Measurements from ENCODE around the gene SBF1. TPM values are rescaled to one million over a fixed set of nuclear protein-coding genes. Genes with fewer than 3 reads are reported as not detected.
A peak's percentile ranks its signal among the peaks of the same experiment; 100 is the strongest.

Gene SBF1
- total and polyA plus RNA-seq, 4 donors = 8.3 to 37.6 (median 16.4) TPM

- H3K9me3 ChIP-seq (ENCODE audit: control insufficient read depth in 4 of 4, low read length in 3 of 4) = no peaks in the 10 kb centered on the region
- DNase-seq (ENCODE audit: low spot score) = no peak
- no peak overlapping the region for H3K4me3 ChIP-seq (ENCODE audit: low read depth in 1 of 3, low read length in 3 of 3)
- peaks cover 24 to 72% (median 42%) of the 10 kb centered on the region in 4 donors for H3K36me3 ChIP-seq (ENCODE audit: control insufficient read depth in 4 of 4, insufficient read depth in 3 of 4, low read depth in 1 of 4, low read length in 3 of 4)
- H3K27ac ChIP-seq (ENCODE audit: low read depth in 1 of 2, low read length in 2 of 2) = no peak overlapping the region
- no peak for TF ChIP-seq TAF1 (conservative IDR thresholded peaks at IDR 0.05)
- no peak for TF ChIP-seq ZBTB33 (IDR thresholded peaks at IDR 0.05)
- TF ChIP-seq HNF4A (conservative IDR thresholded peaks at IDR 0.05) = no peak
- TF ChIP-seq FOXA2 (IDR thresholded peaks at IDR 0.05) = no peak
- no peak for TF ChIP-seq ATF3 (IDR thresholded peaks at IDR 0.05)
- TF ChIP-seq NR2F2 (IDR thresholded peaks at IDR 0.05) = no peak
- no peak for TF ChIP-seq HNF4G (IDR thresholded peaks at IDR 0.05)
- no peak for TF ChIP-seq YY1 (IDR thresholded peaks at IDR 0.05)
- no peak for TF ChIP-seq RAD21 (IDR thresholded peaks at IDR 0.05)
- no peaks in the 10 kb centered on the region for H3K27me3 ChIP-seq (ENCODE audit: control insufficient read depth in 4 of 4, insufficient read depth in 4 of 4, low read length in 3 of 4)
- 95% methylated on average over 35 of the region's 35 CpGs for WGBS
- no peaks in the 10 kb centered on the region for H3K4me1 ChIP-seq (ENCODE audit: control insufficient read depth in 4 of 4, insufficient read depth in 4 of 4, low read length in 3 of 4)
- H3K9ac ChIP-seq (ENCODE audit: low read depth in 1 of 2, low read length in 2 of 2) = no peak overlapping the region
These were observed 42.5 kb downstream of the SBF1 start for GRCh38 chr22:50432131-50432876.

GRCh38 chr22:50425179-50425916 lies 49.5 kb downstream of the SBF1 start:
- no peak overlapping the region for H3K9ac ChIP-seq (ENCODE audit: low read depth in 1 of 2, low read length in 2 of 2)
- DNase-seq (ENCODE audit: low spot score) = peak; percentile 30
- H3K27me3 ChIP-seq (ENCODE audit: control insufficient read depth in 4 of 4, insufficient read depth in 4 of 4, low read length in 3 of 4) = no peaks in the 10 kb centered on the region
- no peak overlapping the region for H3K27ac ChIP-seq (ENCODE audit: low read depth in 1 of 2, low read length in 2 of 2)
- H3K4me3 ChIP-seq (ENCODE audit: low read depth in 1 of 3, low read length in 3 of 3) = no peak overlapping the region
- H3K4me1 ChIP-seq (ENCODE audit: control insufficient read depth in 4 of 4, insufficient read depth in 4 of 4, low read length in 3 of 4) = no peaks in the 10 kb centered on the region
- TF ChIP-seq FOXA1 (IDR thresholded peaks at IDR 0.05) (no peak), CTCF (IDR thresholded peaks at IDR 0.05; ENCODE audit: low read depth, low read length, missing input control) (no peak)
- H3K36me3 ChIP-seq (ENCODE audit: control insufficient read depth in 4 of 4, insufficient read depth in 3 of 4, low read depth in 1 of 4, low read length in 3 of 4) = peaks cover 21 to 71% (median 60%) of the 10 kb centered on the region in 4 donors
- 97% methylated on average over 12 of the region's 12 CpGs for WGBS
- H3K9me3 ChIP-seq (ENCODE audit: control insufficient read depth in 4 of 4, low read length in 3 of 4) = no peaks in the 10 kb centered on the region

GRCh38 chr22:50423956-50424355 lies 50.9 kb downstream of the SBF1 start:
- no peak overlapping the region for H3K4me3 ChIP-seq (ENCODE audit: low read depth in 1 of 3, low read length in 3 of 3)
- no peaks in the 10 kb centered on the region for H3K9me3 ChIP-seq (ENCODE audit: control insufficient read depth in 4 of 4, low read length in 3 of 4)
- no peaks in the 10 kb centered on the region for H3K4me1 ChIP-seq (ENCODE audit: control insufficient read depth in 4 of 4, insufficient read depth in 4 of 4, low read length in 3 of 4)
- no peak for DNase-seq (ENCODE audit: low spot score)
- no peaks in the 10 kb centered on the region for H3K27me3 ChIP-seq (ENCODE audit: control insufficient read depth in 4 of 4, insufficient read depth in 4 of 4, low read length in 3 of 4)
- no peak overlapping the region for H3K9ac ChIP-seq (ENCODE audit: low read depth in 1 of 2, low read length in 2 of 2)
- WGBS = 97% methylated on average over 14 of the region's 14 CpGs
- H3K36me3 ChIP-seq (ENCODE audit: control insufficient read depth in 4 of 4, insufficient read depth in 3 of 4, low read depth in 1 of 4, low read length in 3 of 4) = peaks cover 29 to 73% (median 64%) of the 10 kb centered on the region in 4 donors
- no peak overlapping the region for H3K27ac ChIP-seq (ENCODE audit: low read depth in 1 of 2, low read length in 2 of 2)
- TF ChIP-seq TAF1 (conservative IDR thresholded peaks at IDR 0.05) = no peak
- TF ChIP-seq GABPA (IDR thresholded peaks at IDR 0.05 in 1 of 2, conservative IDR thresholded peaks at IDR 0.05 in 1 of 2) = no peak
- no peak for TF ChIP-seq SP1 (IDR thresholded peaks at IDR 0.05)
- TF ChIP-seq RXRA (IDR thresholded peaks at IDR 0.05) = no peak
- no peak for TF ChIP-seq HNF4G (IDR thresholded peaks at IDR 0.05)
- TF ChIP-seq EGR1 (IDR thresholded peaks at IDR 0.05; ENCODE audit: low read depth in 2 of 2) = no peak
- TF ChIP-seq FOXA1 (IDR thresholded peaks at IDR 0.05) = no peak
